ENCODE results near the gene ASB10. TPM values are rescaled to one million over a fixed set of nuclear protein-coding genes. Genes with fewer than 3 reads are reported as not detected.
A peak's percentile ranks its signal among the peaks of the same experiment; 100 is the strongest.

ASB10 gene
- polyA plus RNA-seq, 4 donors: 0.12 TPM; not detected in 3

- no peak for DNase-seq (ENCODE audit: low read depth in 4 of 4, low spot score in 2 of 4)
Observed at GRCh38 chr7:151191544-151191943, 4.5 kb upstream of the ASB10 start.

- DNase-seq (ENCODE audit: low read depth in 4 of 4, low spot score in 2 of 4): no peak
Observed at GRCh38 chr7:151189038-151189437, 2.0 kb upstream of the ASB10 start.

- DNase-seq (ENCODE audit: low read depth in 4 of 4, low spot score in 2 of 4): no peak
Observed at GRCh38 chr7:151188252-151188542, 1.1 kb upstream of the ASB10 start.

- DNase-seq (ENCODE audit: low read depth in 4 of 4, low spot score in 2 of 4): no peak
Observed at GRCh38 chr7:151187409-151188251, 580 bp upstream of the ASB10 start.

GRCh38 chr7:151185762-151186639, 1.0 kb downstream of the ASB10 start:
- DNase-seq (ENCODE audit: low read depth in 4 of 4, low spot score in 2 of 4): no peak

- no peak for DNase-seq (ENCODE audit: low read depth in 4 of 4, low spot score in 2 of 4)
Observed at GRCh38 chr7:151181011-151181431, 6.0 kb downstream of the ASB10 start.

- no peak for DNase-seq (ENCODE audit: low read depth in 4 of 4, low spot score in 2 of 4)
Observed at GRCh38 chr7:151179946-151180345, 7.1 kb downstream of the ASB10 start.

GRCh38 chr7:151179287-151179860, 7.7 kb downstream of the ASB10 start:
- no peak for DNase-seq (ENCODE audit: low read depth in 4 of 4, low spot score in 2 of 4)

- DNase-seq (ENCODE audit: low read depth in 4 of 4, low spot score in 2 of 4): no peak
Observed at GRCh38 chr7:151178831-151179230, 8.2 kb downstream of the ASB10 start.

- no peak for DNase-seq (ENCODE audit: low read depth in 4 of 4, low spot score in 2 of 4)
Observed at GRCh38 chr7:151178236-151178635, 8.8 kb downstream of the ASB10 start.

- no peak for DNase-seq (ENCODE audit: low read depth in 4 of 4, low spot score in 2 of 4)
Observed at GRCh38 chr7:151177310-151177709, 9.7 kb downstream of the ASB10 start.

- DNase-seq (ENCODE audit: low read depth in 4 of 4, low spot score in 2 of 4): no peak
Observed at GRCh38 chr7:151176401-151176800, 10.6 kb downstream of the ASB10 start.

GRCh38 chr7:151175793-151176311, 11.2 kb downstream of the ASB10 start:
- DNase-seq (ENCODE audit: low read depth in 4 of 4, low spot score in 2 of 4): no peak

GRCh38 chr7:151175047-151175792, 11.8 kb downstream of the ASB10 start:
- no peak for DNase-seq (ENCODE audit: low read depth in 4 of 4, low spot score in 2 of 4)

GRCh38 chr7:151174246-151175046, 12.6 kb downstream of the ASB10 start:
- no peak for DNase-seq (ENCODE audit: low read depth in 4 of 4, low spot score in 2 of 4)

- no peak for DNase-seq (ENCODE audit: low read depth in 4 of 4, low spot score in 2 of 4)
Observed at GRCh38 chr7:151173386-151174245, 13.4 kb downstream of the ASB10 start.

GRCh38 chr7:151172273-151173141, 14.5 kb downstream of the ASB10 start:
- DNase-seq (ENCODE audit: low read depth in 4 of 4, low spot score in 2 of 4): peak in 3 of 4 donors; percentile 17 to 54 (median 44)

GRCh38 chr7:151168787-151169162, 18.3 kb downstream of the ASB10 start:
- DNase-seq (ENCODE audit: low read depth in 4 of 4, low spot score in 2 of 4): no peak

All from left renal cortex interstitium (tissue), 4 donors.